ENCODE data around the gene BUD31. TPM values are rescaled to one million over a fixed set of nuclear protein-coding genes. Genes with fewer than 3 reads are reported as not detected.
"Not testable (repeated sequence)": the region's sequence is repeated elsewhere in the genome, so short reads cannot be mapped to it uniquely, and the experiment has no call there.

Gene BUD31
- total RNA-seq, 1 donor from 2014 or later = 123 TPM

DNA sequence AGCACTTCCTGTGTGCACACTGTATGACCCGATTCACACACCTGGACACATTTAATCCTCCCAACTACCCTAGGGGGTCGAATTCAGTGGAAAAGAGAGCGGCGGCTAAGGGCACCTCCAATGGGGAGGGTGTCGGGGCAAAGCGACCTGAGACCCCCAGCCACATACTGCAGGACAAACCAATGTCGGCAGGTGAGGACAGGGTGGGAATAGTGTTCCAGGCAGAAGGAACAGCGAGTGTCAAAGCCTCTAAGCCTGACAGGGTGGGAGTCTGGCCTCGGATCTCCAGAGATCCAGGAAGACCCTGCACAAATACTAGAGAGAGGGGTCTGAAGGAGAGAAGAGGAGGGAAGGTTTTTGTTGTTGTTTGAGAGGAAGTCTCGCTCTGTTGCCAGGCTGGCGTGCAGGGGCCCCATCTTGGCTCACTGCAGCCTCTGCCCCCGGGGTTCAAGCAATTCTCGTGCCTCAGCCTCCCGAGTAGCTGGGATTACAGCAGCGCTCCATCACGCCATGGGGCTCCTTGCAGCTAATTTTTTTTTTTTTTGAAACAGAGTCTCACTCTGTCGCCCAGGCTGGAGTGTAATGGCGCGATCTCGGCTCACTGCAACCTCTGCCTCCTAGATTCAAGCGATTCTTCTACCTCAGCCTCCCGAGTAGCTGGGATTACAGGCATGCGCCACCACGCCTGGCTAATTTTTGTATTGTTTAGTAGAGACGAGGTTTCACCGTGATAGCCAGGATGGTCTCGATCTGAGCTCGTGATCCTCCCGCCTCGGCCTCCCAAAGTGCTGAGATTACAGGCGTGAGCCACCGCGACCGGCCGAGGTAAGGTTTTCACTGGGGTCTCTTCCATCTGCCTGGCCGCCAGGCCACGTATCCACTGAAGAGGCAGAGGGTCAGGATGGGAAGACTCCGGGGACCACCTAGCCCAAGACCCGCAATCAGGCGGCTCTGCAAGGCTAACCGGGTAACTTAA lies 35.4 kb upstream of the BUD31 start:
- H3K27me3 Mint-ChIP-seq (ENCODE audit: low read depth) = no peaks in the 10 kb centered on the region
- no peaks in the 10 kb centered on the region for H3K9me3 Mint-ChIP-seq
- intact Hi-C loops (cut with micrococcal nuclease) = loop anchor here (1.0 to 2.0 kb wide), 2 partner anchors 19 to 35 kb away; partner anchors contain the start of genes BUD31 and PDAP1
- peak overlapping the region; percentile 78 for H3K4me3 Mint-ChIP-seq (ENCODE audit: low read depth)
- peaks cover 20% of the 10 kb centered on the region for H3K4me1 Mint-ChIP-seq (ENCODE audit: low read depth)
- H3K27ac Mint-ChIP-seq = peak overlapping the region; percentile 62
- H3K36me3 Mint-ChIP-seq (ENCODE audit: low read depth) = peaks cover 23% of the 10 kb centered on the region
- no peak for DNase-seq (ENCODE audit: low spot score)

DNA sequence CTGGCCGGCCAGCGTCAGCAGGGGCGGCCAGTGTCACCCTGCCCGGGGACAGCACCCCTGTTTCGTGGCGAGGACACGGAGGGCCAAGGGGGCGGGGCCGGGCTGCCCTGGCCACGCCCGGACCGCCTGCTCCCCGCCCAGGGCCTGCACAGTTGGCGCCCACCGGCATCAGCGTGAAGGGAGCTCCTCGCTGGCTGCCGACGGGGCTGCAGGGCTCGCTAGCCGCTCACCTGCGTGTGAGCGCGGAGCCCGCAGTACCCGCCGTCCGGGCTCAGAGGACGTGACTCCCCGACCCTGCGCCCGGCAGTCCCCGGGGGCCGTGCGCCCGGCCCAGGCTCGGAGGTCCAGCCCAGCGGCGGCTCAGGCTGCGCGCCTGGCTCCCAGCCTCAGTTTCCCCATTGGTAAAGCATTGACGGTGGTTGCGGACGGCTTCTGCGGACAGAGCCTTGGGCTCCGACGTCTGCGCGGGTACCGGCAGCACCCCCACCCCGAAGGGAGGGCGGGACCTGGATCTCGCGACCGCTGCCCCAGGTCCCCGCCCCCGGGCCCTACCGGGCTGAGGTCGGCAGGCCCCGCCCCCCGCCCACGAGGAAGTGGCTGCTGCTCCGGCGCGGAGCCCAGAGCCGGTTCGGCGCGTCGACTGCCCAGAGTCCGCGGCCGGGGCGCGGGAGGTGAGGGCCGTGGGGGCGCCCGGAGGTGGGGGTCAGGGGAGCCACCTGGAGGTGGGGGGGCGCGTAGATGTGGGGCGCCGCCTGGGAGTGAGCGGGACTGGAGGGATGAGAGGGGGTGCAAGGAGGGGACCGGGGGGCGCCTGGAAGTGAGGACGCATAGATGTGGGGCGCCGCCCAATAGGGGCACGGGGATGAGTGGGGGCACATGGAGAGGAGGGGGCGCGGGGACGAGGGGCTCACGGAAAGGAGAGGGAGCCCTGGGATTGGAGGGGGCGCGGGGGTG lies 34.4 kb upstream of the BUD31 start, which contains the start of gene ARPC1B:
Gene ARPC1B, plus strand, starts transcription at position 620 of the 954 bp plus-strand sequence. CDS start 10,985 bp downstream, outside the sequence.
- intact Hi-C loops (cut with micrococcal nuclease) = loop anchor here (1.0 to 2.0 kb wide), 2 partner anchors 18 to 34 kb away; partner anchors contain the start of genes BUD31 and PDAP1

DNA sequence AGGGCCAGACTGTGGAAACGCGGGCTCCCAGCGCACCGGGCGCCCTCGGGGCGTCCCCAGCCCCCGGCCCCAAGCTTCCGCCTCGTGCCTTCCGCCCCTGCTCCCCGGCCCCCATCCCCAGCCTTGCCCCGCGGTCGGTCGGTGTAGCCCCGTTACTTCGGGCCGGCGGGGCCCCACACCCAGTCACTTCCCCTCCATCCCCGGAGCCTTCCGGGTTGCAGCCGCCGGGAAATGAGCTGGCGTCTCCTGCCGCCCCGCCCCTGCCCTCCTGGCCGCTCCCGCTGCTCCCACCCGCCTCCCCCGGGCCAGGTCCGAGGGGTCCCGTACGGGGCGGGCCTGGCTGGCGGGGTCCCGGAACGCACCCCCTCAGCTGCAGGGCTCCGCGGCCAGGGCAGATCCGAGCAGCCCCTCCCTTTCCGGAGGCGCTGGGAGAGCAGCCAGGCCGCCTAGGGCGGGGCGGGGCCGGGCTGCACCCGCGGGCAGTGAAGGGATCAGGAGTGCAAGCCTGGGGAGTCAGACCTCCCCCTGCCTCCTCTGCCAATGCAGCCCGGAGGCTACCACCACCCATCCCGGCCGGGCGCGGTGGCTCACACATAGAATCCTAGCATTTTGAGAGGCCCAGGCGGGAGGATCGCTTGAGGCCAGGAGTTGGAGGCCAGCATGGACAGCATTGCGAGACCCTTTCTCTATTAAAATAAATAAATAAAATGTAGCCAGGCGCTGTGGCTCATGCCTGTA lies 33.5 kb upstream of the BUD31 start:
- H3K27me3 Mint-ChIP-seq (ENCODE audit: low read depth) = no peaks in the 10 kb centered on the region
- H3K27ac Mint-ChIP-seq = peak overlapping the region; percentile 71
- no peaks in the 10 kb centered on the region for H3K9me3 Mint-ChIP-seq
- peak; percentile 68 for DNase-seq (ENCODE audit: low spot score)
- peaks cover 33% of the 10 kb centered on the region for H3K36me3 Mint-ChIP-seq (ENCODE audit: low read depth)
- intact Hi-C loops (cut with micrococcal nuclease) = loop anchor here (2.0 kb wide), 1 partner anchor 18 kb away; no protein-coding TSS in a partner anchor
- H3K4me3 Mint-ChIP-seq (ENCODE audit: low read depth) = peak overlapping the region; percentile 81
- peaks cover 29% of the 10 kb centered on the region for H3K4me1 Mint-ChIP-seq (ENCODE audit: low read depth)

More for the DNA sequence above, 34.4 kb upstream of the BUD31 start, which contains the start of gene ARPC1B:
- peak within 1 kb of the TSS; percentile 71 for H3K27ac Mint-ChIP-seq
- peaks cover 26% of the 10 kb centered on the region for H3K36me3 Mint-ChIP-seq (ENCODE audit: low read depth)
- peak within 1 kb of the TSS; percentile 81 for H3K4me3 Mint-ChIP-seq (ENCODE audit: low read depth)
- H3K27me3 Mint-ChIP-seq (ENCODE audit: low read depth) = no peaks in the 10 kb centered on the region
- DNase-seq (ENCODE audit: low spot score) = peak; percentile 76
- peaks cover 24% of the 10 kb centered on the region for H3K4me1 Mint-ChIP-seq (ENCODE audit: low read depth)
- H3K9me3 Mint-ChIP-seq = no peaks in the 10 kb centered on the region

DNA sequence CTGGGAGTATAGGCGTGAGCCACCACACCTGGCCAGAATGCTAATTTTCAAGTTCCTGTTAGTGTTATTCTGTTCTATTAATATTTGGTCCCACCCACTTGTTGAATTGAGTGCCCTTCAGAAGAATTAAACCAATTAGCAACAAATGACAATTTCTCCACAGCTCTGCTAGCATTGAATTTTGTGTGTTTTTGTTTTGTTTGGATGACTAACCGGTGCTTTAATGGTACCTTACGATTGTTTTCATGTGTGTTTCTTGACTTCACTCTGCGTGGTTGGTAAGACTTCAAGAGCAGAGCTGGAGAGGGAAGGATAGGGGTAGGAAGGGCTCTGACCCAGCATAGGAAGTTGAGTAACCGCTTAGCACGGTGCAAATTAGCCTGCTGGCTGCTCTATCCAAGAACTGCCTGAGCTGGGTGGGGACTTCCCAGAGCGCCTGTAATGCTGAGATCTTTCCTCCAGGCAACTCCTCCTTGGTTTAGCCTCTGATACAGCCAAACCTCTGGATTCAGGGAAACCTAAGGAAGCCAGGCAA lies 29.7 kb upstream of the BUD31 start:
- H3K4me1 Mint-ChIP-seq (ENCODE audit: low read depth) = peaks cover 40% of the 10 kb centered on the region
- no peaks in the 10 kb centered on the region for H3K9me3 Mint-ChIP-seq
- peak overlapping the region; percentile 82 for H3K4me3 Mint-ChIP-seq (ENCODE audit: low read depth)
- no peak for DNase-seq (ENCODE audit: low spot score)
- H3K27me3 Mint-ChIP-seq (ENCODE audit: low read depth) = no peaks in the 10 kb centered on the region
- H3K27ac Mint-ChIP-seq = peak overlapping the region; percentile 90
- peaks cover 53% of the 10 kb centered on the region for H3K36me3 Mint-ChIP-seq (ENCODE audit: low read depth)
- intact Hi-C loops (cut with micrococcal nuclease) = no loop called here

DNA sequence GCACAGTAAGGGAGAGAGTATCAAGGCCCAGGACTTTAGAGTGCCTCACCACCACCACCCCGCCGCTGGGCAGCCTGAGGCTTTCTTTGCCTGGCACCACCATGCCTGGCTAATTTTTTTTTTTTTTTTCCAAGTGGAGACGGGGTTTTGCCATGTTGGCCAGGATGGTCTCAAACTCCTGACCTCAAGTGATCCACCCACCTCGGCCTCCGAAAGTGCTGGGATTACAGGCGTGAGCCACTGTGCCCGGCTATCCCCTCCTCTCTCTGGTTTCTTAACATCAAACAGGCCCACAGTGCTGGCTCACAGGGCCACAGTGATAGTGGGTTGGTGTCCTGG lies 29.1 kb upstream of the BUD31 start:
- Mint-ChIP-seq H3K27ac (peak overlapping the region; percentile 90), H3K4me1 (ENCODE audit: low read depth) (peaks cover 40% of the 10 kb centered on the region), H3K36me3 (ENCODE audit: low read depth) (peaks cover 53% of the 10 kb centered on the region), H3K4me3 (ENCODE audit: low read depth) (peak overlapping the region; percentile 82)
- not testable (repeated sequence) for H3K9me3 Mint-ChIP-seq; DNase-seq (ENCODE audit: low spot score); H3K27me3 Mint-ChIP-seq (ENCODE audit: low read depth)
- intact Hi-C loops (cut with micrococcal nuclease) = loop anchor here (2.0 kb wide), 2 partner anchors 49 to 59 kb away; partner anchors contain the start of genes CPSF4 and PTCD1

DNA sequence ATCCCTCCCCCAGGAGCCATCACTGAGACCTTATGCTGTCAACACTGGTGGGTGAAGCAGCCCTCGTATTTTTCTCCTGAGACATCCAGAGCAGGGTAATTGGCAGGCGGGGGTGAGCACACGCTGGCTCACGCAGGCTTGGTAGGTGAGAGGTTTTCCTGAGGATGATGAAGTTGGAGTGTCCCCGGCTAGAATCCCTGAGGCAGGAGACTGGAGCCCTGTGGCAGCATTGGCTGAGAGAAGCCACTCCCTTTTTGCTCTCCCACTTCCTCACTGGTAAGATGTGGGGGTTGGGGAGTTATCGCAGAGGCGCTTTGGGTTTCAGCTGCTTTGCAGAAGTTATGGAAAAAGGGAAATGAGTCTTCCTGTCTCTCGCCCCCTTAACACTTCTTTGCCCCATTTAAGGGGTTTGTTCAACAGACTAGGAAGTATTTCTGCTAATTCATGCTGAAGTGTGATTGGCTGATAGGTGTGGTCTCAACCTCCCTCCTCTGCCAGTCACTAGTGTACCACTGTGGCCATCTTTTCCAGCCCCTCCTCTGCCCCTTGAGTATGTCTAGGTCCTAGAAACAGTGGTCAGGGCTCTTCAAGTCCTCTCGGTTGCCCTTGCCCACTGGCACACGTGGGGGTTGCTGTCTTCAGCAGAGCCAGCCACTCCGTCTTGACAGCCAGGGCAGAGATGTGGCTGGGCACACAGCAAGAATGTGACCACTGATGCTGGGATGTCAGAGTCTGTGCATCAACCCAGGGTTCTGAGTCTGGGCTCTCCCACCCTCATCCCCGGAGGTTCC lies 28.5 kb upstream of the BUD31 start:
- no peak for DNase-seq (ENCODE audit: low spot score)
- Mint-ChIP-seq H3K27me3 (ENCODE audit: low read depth) (no peaks in the 10 kb centered on the region), H3K4me1 (ENCODE audit: low read depth) (peaks cover 40% of the 10 kb centered on the region), H3K9me3 (no peaks in the 10 kb centered on the region), H3K4me3 (ENCODE audit: low read depth) (peak overlapping the region; percentile 82), H3K36me3 (ENCODE audit: low read depth) (peaks cover 53% of the 10 kb centered on the region), H3K27ac (peak overlapping the region; percentile 90)
- intact Hi-C loops (cut with micrococcal nuclease) = loop anchor here (2.0 kb wide), 2 partner anchors 49 to 59 kb away; partner anchors contain the start of genes CPSF4 and PTCD1

DNA sequence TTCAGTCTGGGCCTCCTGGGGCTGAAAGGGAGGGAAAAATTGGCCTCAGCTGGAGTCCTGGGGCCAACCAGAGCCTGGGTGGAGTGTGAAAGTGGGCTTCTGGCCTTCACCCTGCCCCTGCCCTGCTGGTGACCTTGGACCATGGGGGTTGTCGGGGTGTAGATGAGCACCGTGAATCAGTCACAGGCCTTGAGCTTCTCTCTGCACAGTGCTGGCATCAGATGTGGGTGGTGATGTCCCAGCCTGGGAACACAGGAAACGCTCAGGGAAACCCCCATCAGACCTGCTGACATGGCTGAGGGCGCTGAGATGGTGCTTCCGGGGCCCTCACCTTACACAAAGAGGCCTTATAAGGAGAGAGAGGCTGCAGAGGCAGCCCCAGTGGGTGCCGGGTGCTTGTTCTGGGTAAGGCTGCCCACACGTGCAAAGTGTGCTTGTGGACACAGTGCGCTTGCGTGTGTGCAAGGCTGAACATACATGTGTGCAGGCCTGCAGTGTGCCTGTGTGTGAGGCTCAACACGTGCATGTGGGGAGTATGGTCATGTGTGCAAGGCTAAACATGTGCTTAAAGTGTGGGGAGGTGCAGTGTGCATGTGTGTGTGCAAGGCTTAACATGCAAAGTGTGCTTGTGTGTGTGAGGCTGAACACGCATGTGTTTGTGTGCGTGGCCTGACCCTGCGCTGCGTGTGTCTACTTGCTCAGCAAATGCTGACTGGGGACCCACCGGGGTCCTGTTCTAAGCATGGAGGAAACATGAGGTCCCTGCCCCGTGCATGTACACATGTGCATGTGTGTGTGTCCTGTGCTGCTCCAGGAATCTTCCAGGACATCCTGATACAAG lies 27.7 kb upstream of the BUD31 start:
- H3K9me3 Mint-ChIP-seq = no peaks in the 10 kb centered on the region
- H3K4me1 Mint-ChIP-seq (ENCODE audit: low read depth) = peaks cover 40% of the 10 kb centered on the region
- DNase-seq (ENCODE audit: low spot score) = peak; percentile 85
- H3K4me3 Mint-ChIP-seq (ENCODE audit: low read depth) = peak overlapping the region; percentile 82
- peaks cover 55% of the 10 kb centered on the region for H3K36me3 Mint-ChIP-seq (ENCODE audit: low read depth)
- peak overlapping the region; percentile 90 for H3K27ac Mint-ChIP-seq
- intact Hi-C loops (cut with micrococcal nuclease) = loop anchor here (1.0 to 2.0 kb wide), 3 partner anchors 27 to 58 kb away; partner anchors contain the start of genes BUD31, CPSF4, PDAP1 and PTCD1
- H3K27me3 Mint-ChIP-seq (ENCODE audit: low read depth) = no peaks in the 10 kb centered on the region

DNA sequence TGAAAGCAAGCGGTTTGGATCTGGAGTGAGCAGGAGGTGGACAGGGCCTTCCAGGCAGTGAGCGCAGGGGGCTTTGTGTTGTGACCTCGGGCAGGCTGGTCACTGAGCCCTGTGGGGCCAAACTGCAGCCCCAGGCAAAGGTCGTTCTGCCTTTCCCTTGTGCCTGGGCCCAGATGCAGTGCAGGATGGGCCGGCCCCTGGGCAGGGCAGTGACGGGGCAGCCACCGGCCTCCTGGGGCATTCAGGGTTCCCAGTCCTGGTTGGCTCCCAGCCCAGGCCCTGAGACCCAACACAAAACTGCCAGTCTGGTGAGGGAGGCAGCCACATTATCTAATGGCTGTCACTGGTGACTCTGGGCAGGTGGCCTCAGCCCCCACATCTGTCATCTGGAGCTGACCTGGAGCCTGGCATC lies 27.1 kb upstream of the BUD31 start:
- no peak for DNase-seq (ENCODE audit: low spot score)
- H3K4me3 Mint-ChIP-seq (ENCODE audit: low read depth) = peak overlapping the region; percentile 82
- peaks cover 60% of the 10 kb centered on the region for H3K36me3 Mint-ChIP-seq (ENCODE audit: low read depth)
- peaks cover 39% of the 10 kb centered on the region for H3K4me1 Mint-ChIP-seq (ENCODE audit: low read depth)
- H3K27me3 Mint-ChIP-seq (ENCODE audit: low read depth) = no peaks in the 10 kb centered on the region
- no peaks in the 10 kb centered on the region for H3K9me3 Mint-ChIP-seq
- intact Hi-C loops (cut with micrococcal nuclease) = loop anchor here (1.0 to 2.0 kb wide), 3 partner anchors 27 to 57 kb away; partner anchors contain the start of genes BUD31, CPSF4, PDAP1 and PTCD1
- peak overlapping the region; percentile 90 for H3K27ac Mint-ChIP-seq

DNA sequence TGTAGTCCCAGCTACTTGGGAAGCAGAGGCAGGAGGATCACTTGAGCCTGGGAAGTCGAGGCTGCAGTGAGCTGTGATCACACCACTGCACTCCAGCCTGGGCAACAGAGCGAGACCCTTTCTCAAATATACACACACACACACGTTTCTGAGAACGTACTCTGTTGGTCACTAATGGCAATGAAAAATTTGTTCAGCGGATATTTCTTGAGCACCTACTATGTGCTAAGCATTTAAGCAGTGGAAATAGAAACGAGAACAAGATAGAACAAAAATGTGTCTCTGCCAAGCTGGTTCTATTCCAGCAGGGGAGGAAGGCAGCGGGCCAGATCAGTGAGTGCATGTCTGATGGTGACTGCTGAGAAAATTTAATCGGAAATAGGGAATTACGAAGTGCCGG lies 25.6 kb upstream of the BUD31 start:
- H3K36me3 Mint-ChIP-seq (ENCODE audit: low read depth) = peaks cover 59% of the 10 kb centered on the region
- peak overlapping the region; percentile 76 for H3K27ac Mint-ChIP-seq
- H3K27me3 Mint-ChIP-seq (ENCODE audit: low read depth) = no peaks in the 10 kb centered on the region
- H3K9me3 Mint-ChIP-seq = no peaks in the 10 kb centered on the region
- H3K4me1 Mint-ChIP-seq (ENCODE audit: low read depth) = peaks cover 31% of the 10 kb centered on the region
- intact Hi-C loops (cut with micrococcal nuclease) = no loop called here
- DNase-seq (ENCODE audit: low spot score) = no peak
- H3K4me3 Mint-ChIP-seq (ENCODE audit: low read depth) = no peak overlapping the region

DNA sequence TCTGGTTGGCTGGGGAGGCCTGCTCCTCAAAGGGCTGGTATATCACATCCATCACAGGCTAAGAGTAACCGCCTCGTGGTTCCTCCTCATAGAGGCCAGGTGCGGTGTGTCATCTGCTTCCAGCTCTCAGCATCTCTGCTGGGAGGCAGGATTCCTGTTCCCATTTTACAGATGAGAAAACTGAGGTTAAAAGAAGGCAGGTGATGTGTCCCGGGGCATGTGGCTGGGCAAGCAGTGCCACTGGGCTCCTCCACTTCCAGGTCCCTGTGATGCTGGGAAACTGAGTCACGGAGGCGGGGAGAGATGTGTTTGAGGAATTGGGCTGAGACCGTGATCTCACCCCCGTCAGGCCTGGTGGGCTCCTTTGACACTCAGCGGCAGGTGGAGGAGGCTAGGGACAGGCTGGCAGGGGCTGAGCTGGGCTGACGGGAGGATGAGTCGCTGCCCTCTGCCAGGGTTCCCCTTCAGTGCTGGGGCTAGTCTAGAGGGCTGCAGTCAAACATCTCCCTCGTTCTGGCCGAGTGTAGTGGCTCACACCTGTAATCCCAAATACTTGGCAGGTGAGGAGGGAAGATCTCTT lies 24.9 kb upstream of the BUD31 start:
- Mint-ChIP-seq H3K4me3 (ENCODE audit: low read depth) (no peak overlapping the region), H3K4me1 (ENCODE audit: low read depth) (peaks cover 31% of the 10 kb centered on the region), H3K9me3 (no peaks in the 10 kb centered on the region), H3K27ac (peak overlapping the region; percentile 76), H3K36me3 (ENCODE audit: low read depth) (peaks cover 61% of the 10 kb centered on the region), H3K27me3 (ENCODE audit: low read depth) (no peaks in the 10 kb centered on the region)
- DNase-seq (ENCODE audit: low spot score) = no peak
- intact Hi-C loops (cut with micrococcal nuclease) = no loop called here

All from activated T-helper 2 cell treated with anti-CD3 and anti-CD28 coated beads, Interferon-gamma antibody, Interleukin-2, Interleukin-4, amounts not matched to agents 10 μg/mL and 5 μg/mL and 100 μg/mL, durations not matched to agents 14 hours and 24 hours and 36 hours (primary cell).